Ureter (tissue), 1 donor: Measurements from ENCODE around the gene GCK. TPM values are rescaled to one million over a fixed set of nuclear protein-coding genes. Genes with fewer than 3 reads are reported as not detected.

Source experiments
- total RNA-seq: library from RNA; stranded (reverse); gene quantifications from one replicate; pipeline ENCODE4 v1.2.4, GENCODE V29; 2023
- donor health status: DM: yes; HTN: yes; CAD: no.

GCK gene
- total RNA-seq, 1 donor from 2014 or later: 0.39 TPM

Other genes starting within 250 kb of the GCK start
- not detected for gene SPDYE1, start 191.5 kb downstream of the GCK start, total RNA-seq
- gene DBNL, start 144.7 kb downstream of the GCK start, total RNA-seq: 107 TPM
- 0.62 TPM for gene PGAM2, start 123.9 kb downstream of the GCK start, total RNA-seq
- 46.5 TPM for gene POLM, start 106.9 kb downstream of the GCK start, total RNA-seq
- 131 TPM for gene AEBP1, start 85.1 kb downstream of the GCK start, total RNA-seq
- gene POLD2, start 65.9 kb downstream of the GCK start, total RNA-seq: 92.0 TPM
- gene MYL7, start 48.1 kb downstream of the GCK start, total RNA-seq: not detected
- 64.2 TPM for gene YKT6, start 11.5 kb upstream of the GCK start, total RNA-seq
- not detected for gene CAMK2B, start 136.2 kb upstream of the GCK start, total RNA-seq